IMR-90 (cell line): ENCODE results near the gene OTOL1.

Experiments
- BHLHE40 ChIP-seq: fragments of 150-350 bp; IDR thresholded peaks from 2 replicates; pipeline ENCODE4 v1.6.1; 2016; ENCODE audit warnings: mild to moderate bottlenecking, low read depth, low read length
- CHD1 ChIP-seq: IDR thresholded peaks from 2 replicates; pipeline ENCODE4 v1.6.1; 2012; ENCODE audit warnings: low read depth, low read length, improper control_type of control experiment
- FOS ChIP-seq: fragments of 150-350 bp; IDR thresholded peaks from 2 replicates; pipeline ENCODE4 v1.6.1; 2016; ENCODE audit warnings: low read depth, low read length
- MAFK ChIP-seq: IDR thresholded peaks from 2 replicates; pipeline ENCODE4 v1.6.1; 2012; ENCODE audit warnings: low read depth, low read length, improper control_type of control experiment
- POLR2A ChIP-seq: IDR thresholded peaks from 2 replicates; pipeline ENCODE4 v1.6.1; 2012; ENCODE audit warnings: mild to moderate bottlenecking, low read depth, low read length
- RAD21 ChIP-seq: IDR thresholded peaks from 2 replicates; pipeline ENCODE4 v1.6.1; 2012; ENCODE audit warnings: low read length, improper control_type of control experiment
- RCOR1 ChIP-seq: IDR thresholded peaks from 2 replicates; pipeline ENCODE4 v1.6.1; 2012; ENCODE audit warnings: mild to moderate bottlenecking, low read length, improper control_type of control experiment; ENCODE audit not compliant: insufficient replicate concordance
- SMC3 ChIP-seq: fragments of 150-350 bp; IDR thresholded peaks from 2 replicates; pipeline ENCODE4 v1.6.1; 2016; ENCODE audit warnings: low read depth, mild to moderate bottlenecking, antibody characterized with exemption, low read length, moderate library complexity
- TF ChIP-seq, protein P1 (sequence below): conservative IDR thresholded peaks from 2 replicates; pipeline ENCODE4 v1.5.1; 2012; ENCODE audit warnings: mild to moderate bottlenecking, low read depth, low read length, improper control_type of control experiment
- TF ChIP-seq, protein P2 (sequence below): fragments of 150-350 bp; IDR thresholded peaks from 2 replicates; pipeline ENCODE4 v1.6.1; 2017; ENCODE audit warnings: mild to moderate bottlenecking, antibody characterized with exemption, low read length, low read depth

DNA sequence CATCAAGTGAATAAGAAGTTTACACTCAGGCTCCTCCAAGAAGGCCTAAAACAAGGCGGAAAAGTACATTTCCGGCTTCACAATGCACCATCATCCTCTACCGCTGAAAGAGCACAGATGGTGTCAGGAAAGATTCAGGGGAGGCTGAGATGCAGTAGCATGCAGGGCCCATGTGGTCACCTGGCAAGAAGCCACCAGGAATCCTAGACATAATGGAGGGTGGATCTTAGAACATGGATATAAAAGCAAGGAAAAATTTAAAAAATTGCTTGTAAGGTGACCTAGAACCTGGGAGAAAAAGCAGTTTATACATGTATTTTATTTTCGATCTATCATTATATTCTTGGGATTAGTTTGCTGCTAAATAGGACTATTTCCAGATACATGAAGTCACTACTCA lies 21.9 kb upstream of the OTOL1 start:
- TF ChIP-seq BHLHE40 (no peak), POLR2A (no peak), RAD21 (no peak), FOS (no peak), RCOR1 (no peak), SMC3 (no peak), CHD1 (no peak), MAFK (no peak)
- TF ChIP-seq, protein P1, sequence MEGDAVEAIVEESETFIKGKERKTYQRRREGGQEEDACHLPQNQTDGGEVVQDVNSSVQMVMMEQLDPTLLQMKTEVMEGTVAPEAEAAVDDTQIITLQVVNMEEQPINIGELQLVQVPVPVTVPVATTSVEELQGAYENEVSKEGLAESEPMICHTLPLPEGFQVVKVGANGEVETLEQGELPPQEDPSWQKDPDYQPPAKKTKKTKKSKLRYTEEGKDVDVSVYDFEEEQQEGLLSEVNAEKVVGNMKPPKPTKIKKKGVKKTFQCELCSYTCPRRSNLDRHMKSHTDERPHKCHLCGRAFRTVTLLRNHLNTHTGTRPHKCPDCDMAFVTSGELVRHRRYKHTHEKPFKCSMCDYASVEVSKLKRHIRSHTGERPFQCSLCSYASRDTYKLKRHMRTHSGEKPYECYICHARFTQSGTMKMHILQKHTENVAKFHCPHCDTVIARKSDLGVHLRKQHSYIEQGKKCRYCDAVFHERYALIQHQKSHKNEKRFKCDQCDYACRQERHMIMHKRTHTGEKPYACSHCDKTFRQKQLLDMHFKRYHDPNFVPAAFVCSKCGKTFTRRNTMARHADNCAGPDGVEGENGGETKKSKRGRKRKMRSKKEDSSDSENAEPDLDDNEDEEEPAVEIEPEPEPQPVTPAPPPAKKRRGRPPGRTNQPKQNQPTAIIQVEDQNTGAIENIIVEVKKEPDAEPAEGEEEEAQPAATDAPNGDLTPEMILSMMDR, result no peak
- TF ChIP-seq, protein P2, sequence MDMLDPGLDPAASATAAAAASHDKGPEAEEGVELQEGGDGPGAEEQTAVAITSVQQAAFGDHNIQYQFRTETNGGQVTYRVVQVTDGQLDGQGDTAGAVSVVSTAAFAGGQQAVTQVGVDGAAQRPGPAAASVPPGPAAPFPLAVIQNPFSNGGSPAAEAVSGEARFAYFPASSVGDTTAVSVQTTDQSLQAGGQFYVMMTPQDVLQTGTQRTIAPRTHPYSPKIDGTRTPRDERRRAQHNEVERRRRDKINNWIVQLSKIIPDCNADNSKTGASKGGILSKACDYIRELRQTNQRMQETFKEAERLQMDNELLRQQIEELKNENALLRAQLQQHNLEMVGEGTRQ, result no peak
